GM21528 (cell line): ENCODE data around the gene TET2.

Experiments used
- ATAC-seq: cut with Tn5 transposase; IDR thresholded peaks from one replicate; pipeline ENCODE4 v1.9.1; 2021; ENCODE audit warnings: mild to moderate bottlenecking, moderate library complexity; ENCODE audit not compliant: unreplicated experiment, low FRiP score

TET2 gene

DNA sequence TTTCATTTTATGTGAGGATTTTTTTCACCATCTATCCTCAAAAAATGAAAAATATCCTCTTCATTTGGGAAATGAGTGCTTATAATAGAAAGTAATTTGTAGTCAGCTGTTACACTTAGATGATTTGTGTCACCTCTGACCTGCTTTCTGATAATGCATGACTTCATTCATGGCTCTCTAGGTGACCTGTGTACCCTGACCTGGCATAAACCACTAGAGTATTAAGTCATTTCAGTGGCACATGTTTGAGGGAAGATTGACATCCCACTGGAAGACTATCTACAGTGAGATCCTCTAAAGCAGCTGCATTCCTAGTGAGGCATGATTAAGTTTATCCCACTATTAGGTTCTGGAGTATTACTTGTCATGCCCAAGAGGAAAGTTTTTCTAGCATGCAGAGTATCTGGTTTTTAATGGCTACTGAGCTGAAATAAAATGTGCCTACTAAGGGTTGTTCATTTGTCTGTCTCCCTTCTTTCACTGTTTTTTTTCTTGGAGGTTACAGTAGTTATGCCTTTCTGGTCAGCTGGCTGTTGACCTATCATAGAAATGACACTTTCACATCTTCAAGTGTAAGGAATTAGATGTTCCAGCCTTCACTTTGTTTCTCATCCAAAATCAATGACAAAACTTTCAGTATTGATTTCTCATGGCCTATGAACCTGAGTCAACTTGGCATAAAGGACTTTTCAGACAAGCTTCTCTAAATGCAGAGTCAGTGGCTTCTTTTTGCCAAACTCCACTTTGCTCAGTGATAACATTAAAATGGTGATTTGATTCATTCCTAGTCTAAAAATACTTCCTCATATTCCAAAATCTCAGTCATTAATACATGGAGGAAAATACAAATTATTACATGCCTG lies 33.1 kb downstream of the TET2 start:
- no peak for ATAC-seq

DNA sequence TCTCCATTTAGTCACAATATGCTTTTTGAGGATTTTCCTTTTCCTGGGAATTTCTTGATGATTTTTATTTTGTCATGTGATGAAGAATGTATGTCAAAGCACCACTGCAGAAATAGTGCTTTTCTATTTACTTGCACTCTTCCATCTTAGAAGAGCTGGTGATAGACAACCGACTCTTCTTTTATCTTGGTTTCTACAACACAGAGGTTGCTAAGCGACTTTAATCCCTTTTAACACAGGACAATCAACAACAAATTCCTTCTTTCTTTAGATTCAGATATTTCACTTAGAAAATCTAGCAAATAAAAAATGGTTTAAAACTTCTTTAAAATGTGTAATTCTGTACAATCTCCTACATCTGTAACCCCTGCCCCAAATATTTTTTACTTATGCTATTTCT lies 34.6 kb downstream of the TET2 start:
- no peak for ATAC-seq

DNA sequence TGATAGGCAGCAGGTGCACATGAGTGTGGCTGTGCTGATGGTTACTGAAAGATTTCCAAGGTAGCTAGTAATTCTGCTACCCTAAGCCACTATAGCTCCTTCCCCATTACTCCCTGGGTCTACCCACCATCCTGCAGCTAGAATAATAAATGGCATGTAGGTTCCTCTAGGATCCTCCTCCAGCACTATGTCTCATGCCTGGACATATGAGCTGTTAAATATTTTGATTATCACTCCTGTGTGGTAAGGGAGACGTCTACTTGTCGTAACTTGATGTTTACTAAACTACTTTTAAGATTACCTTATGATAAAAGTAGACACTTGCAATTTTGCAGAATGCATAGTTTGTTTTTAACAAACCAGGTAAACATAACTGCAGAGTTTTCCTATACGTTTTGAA lies 35.5 kb downstream of the TET2 start:
- ATAC-seq: no peak

DNA sequence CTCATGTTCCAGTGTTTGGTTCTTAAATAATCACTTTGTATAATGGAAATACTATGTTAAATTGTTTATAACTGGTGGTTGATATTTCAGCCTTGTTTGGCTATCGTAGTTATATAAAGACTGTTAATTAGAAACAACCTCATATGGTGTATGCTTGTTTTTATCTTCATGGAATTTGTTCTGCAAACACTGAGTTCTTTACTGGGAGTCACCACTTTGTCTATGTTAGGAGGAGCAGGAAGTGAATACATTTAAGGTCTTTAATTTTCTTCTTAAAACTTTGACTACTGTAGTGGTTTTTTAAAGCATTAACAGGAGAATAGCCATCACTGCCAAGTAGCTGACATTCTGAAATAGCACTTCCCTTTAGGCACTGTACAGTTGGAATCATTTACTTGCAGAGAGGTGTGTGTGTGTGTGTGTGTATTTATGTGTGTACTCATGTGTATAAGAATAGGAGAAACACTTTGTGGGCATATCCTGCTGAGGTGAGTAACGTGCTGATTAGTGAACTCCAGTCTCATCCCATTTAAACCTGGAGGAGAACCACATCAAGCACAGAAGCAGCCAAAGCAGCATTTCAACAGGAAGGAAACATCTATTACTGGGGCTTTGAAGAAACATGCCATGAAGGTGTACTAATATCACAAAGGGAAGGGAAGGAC lies 37.8 kb downstream of the TET2 start:
- ATAC-seq: no peak

DNA sequence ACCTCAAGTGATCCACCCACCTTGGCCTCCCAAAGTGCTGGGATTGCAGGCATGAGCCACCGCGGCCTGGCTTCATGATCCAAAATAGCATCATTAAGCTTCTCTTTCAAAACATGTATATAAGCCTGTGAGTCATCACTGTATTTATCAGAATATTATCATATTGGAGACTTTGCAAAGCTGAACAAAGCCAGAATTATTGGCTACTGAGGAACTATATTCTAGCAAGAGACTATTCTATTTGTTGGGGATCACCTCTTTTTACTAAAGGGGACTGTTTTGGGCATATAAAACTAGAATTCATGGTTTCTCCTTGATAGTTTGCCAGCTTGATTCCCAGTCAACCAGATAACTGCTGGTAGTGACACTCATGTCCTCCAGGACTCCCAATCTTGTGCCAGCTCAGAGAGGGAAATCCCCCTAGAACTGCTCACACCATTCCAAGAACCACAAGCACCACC lies 40.1 kb downstream of the TET2 start:
- ATAC-seq: no peak

DNA sequence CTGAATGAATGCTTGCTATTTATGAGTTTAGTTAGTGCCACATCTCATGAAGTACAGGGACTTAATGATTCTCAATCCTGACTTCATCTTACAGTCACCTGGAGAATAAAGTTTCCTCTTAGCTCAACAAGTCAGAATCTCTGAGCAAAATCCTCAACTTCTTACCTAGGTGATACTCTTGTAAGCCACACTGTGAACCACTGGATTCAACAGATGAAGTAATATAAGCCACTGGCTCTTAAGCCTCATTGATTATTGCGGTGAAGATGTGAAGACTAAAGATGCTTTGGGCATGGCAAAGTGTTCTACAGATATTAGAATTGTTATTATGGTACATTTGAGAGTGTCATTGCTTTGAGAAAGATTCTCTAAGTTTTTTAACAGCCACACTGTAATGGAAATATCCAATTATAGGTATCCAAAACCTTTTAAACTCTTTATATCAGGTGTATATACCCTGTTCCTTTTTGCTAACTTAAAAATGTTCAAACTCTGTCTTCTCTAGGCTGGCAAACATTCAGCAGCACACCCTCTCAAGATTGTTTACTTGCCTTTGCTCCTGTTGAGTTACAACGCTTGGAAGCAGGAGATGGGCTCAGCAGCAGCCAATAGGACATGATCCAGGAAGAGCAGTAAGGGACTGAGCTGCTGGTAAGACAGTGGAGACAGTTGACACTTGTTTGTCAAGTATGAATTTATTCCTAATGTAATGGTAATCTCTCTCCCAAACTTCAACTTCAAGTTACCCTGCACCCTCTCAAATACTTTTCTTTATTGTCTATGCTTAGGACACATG lies 43.4 kb downstream of the TET2 start:
- no peak for ATAC-seq

DNA sequence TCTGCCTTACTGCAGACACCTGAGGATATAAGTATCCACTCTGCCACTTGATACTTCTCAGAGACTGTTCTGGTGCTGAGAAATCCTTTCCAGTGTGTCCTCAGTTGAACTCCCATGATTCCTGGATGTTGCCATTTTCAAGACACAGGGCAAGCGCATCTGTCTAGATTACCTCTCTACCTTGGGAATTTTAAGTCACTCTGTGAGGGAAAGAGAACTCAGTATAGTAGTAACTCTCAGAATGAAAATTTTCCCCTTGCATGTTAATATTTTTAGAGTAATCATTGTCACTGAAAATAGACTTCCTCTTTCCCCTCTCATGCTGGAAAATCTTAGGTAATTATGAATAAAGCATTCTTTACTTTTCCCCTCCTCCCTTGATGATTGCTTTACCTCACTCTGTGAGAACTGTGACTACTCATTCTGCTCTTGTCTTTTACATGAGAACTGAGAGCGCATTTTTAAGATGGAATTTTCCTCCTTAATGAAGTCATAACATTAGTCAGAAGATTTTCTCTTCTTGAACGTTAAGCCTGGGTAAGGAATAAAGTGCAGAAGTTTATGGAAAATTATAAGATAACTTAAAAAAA lies 45.0 kb downstream of the TET2 start:
- ATAC-seq: peak; percentile 48

DNA sequence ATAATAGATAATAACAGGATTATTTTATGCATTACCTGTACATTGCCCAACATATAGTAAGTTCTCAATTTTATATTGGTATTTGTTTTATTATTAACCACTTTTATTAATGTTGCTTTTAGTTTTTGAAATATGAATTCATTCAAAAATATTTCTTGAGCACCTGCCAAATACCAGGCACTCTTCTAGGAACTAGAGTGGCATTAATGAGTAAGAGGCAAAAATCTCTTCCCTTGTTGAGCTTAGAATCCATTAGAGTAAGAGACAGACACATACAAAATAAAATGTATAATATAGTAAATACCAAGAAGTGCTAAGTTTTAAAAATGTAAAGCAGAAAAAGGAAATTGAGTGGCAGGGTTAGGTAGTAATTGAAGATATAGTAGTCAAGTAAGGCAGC lies 45.8 kb downstream of the TET2 start:
- no peak for ATAC-seq

DNA sequence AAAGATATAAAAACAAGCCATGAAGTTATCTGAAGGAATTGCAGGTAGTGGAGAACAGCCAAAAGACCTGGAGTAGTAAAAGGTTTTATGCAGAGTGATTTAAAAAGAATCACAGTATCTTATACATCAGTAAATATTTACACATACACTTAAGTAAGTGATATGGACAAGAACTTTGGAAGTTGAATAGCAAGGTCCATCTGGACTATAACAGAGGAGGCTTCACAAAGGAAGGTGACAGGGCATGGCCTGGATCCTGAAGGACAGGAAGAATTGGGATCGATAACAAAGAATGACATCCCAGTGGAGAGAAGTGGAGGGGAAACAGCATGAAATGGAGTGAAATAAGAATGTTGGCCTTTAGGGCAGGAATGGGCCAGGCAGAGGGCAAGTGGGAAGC lies 46.2 kb downstream of the TET2 start:
- no peak for ATAC-seq

DNA sequence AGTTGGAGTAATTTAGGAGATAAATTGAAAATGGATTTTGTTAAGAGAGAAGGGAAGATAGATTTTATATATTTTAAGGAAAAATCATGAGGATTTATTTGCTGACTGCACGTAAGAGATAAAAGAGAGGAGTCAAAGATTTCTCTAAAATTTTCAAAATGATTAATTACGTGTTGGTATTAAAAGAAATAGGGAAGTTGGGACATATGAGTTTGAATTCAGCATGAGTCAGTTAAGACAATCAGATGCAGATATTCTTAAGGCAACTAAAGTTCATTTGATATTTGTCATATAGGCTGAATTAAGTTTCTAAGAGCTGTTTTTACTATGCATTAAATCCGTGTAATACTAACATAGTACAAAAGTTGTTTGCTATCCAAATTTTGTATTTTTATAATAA lies 46.9 kb downstream of the TET2 start:
- no peak for ATAC-seq

DNA sequence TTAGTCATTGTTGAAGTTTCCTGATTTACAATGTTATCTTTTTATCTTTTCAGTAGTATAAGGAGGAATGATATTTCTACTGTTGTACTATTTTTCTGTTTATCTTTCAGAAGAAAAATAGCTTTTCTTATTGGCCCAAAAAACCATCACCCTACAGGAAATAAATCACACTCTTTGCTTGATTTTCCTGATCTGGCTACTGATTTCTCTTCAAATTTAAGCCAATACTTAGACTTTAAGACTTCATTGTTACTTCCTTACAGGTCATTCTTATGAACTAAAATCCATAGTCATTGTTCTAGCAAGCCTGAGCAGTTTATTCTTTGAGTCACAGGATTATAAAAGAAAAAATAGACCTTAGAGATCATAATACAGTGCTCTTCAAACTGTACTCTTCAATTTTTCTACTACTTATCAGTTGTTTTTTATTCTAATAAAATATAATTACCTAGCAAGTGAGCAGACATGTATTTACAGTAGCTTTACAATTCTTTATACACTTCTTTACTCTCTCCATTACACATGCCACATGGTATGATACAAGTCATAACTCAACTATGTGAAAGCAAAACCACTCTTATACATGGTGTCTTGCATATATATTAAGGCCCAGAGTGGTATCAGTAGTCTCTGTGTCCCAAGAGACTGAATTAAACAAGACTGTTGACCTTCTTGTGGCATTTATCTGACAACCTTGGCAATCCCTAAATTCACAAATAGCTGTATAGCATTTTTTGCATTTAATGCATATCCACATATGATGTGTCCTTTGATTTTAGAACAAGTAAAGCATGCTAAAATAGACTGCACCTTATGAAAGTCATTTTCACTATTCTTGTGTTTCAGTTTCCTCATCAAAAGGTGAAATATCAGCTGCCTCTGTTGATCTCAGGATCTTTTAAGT lies 47.9 kb downstream of the TET2 start:
- ATAC-seq: peak; percentile 93

DNA sequence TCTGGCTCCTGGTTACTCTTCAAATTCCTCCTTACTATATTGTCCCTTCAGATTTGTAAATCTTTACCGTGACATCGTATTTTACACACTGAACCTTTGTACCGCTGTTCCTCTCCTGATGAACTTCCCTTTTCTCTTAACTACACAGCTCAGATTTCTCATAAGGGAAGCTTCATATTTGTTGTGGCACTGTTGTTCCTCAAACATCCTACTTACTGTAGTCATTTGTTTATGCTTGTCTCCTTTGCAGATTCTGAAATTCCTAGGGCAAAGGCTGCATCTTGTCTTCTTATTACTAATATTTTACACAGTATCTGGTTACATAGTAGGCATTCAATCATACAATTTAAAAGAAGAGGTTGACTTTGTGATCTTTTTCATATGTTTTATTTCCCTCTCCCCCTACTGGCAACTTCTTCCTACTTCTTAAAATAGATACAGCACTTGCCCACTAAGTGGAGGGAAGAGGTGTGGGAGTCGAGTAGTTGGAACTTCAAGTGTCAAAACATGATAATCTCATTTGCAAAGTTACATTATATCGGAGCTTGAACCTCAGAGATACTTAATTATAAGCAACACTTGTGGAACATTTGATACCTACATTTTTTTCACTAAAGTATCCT lies 50.0 kb downstream of the TET2 start:
- ATAC-seq: no peak

DNA sequence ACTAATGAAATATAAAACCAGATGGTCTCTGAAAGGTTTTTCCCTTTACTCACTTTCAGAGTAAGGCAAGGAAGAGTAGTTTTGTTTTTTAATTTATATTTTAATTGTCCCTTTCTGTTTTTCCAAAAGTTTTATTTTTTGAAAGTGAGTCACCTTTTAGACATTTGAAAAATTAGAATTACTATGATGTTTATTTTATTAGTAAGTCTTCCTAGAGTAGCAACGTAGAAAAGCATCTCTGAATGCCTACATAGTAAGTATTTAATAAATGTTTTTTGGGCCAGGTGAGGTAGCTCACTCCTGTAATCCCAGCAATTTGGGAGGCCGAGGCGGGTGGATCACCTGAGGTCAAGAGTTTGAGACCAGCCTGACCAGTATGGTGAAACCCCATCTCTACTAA lies 51.1 kb downstream of the TET2 start:
- ATAC-seq: no peak

DNA sequence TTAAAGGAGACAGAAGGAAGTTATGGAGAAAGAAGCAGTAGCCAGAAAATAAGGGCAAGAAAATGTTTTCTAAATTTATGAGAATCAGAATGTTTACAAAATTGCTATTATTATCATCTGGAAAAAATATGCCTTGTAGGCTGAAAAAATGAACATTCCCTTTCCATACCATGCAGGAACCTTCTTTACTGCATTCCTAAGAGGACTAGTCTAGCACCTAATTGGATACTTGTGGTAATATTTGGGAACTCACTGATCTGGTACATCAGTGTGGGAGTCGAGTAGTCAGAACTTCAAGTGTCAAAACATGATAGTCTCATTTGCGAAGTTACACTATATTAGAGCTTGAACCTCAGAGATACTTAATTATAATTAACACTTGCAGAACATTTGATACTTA lies 51.9 kb downstream of the TET2 start:
- no peak for ATAC-seq

DNA sequence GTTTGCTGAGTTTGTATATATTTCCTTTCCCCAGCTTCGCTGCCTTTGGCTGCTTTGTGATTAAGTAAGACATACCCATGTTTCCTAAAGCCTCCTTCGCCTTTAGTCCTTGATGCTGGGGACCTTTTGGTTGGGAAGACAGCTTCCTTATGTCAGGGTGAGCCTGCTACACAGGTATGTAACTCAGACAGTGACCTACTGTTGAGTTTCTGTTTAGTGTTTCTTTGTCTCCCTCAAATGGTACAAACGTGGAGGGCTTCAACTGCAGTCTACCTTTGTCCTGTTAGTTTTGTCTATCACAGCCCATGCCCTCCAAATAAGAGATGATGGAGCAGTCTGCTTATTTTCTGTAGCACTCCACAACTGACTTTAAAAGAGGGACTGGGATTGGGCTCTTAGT lies 59.5 kb downstream of the TET2 start:
- ATAC-seq: no peak

DNA sequence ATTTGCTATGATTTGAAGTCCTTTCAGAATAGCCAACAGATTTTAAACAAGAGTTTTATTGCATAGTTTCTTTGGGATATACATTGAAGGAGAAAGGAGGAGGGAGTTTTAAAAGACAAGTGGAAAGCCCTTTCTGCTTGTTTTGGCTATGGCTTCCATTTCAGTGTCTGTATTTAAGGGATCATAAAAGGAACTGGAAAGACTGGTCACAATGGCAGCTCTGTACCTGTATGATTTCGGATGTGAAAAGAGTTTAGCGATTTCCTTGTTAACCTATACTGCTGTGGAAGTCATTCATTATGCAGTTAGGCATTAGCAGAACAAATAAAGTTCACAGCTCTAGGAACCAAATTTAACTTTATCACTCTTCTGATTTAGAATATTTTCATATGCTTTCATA lies 60.7 kb downstream of the TET2 start:
- no peak for ATAC-seq

DNA sequence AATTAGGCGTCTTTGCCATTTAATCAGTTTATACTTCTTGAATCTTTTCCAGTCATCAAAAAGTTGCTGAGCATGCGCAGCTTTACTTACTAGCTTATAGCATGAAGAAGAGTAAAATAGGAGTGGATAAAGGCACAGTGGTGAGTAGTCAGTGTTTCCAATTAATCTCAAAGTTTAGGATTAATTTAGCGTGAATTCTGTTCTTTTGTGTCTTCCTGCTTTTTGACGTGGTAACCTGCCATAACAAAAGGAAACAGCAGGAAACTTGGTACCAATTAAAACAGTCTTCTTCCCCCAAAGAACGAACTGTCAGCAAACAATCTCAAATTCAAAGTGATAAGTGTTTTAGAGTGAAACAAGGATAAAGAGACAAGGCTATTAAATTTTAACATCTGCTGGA lies 61.9 kb downstream of the TET2 start:
- no peak for ATAC-seq

DNA sequence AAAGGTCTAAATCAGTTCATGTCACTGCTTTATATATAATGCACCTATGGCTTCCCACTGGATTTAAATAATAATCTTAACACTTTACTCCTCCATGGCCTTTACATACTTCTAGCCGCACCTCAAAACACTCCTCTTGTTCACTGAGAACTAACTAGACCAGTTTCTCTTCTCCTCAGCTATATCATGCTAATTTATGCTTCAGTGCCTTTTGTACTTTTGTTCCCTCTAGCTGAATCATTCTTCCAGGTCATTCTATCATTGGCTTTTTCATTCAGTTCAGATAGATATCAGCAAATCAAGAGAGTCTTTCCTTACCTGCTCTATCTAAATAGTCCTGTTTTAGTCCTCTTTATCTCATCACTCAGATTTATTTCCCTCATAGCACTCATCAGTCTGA lies 64.2 kb downstream of the TET2 start:
- ATAC-seq: no peak

DNA sequence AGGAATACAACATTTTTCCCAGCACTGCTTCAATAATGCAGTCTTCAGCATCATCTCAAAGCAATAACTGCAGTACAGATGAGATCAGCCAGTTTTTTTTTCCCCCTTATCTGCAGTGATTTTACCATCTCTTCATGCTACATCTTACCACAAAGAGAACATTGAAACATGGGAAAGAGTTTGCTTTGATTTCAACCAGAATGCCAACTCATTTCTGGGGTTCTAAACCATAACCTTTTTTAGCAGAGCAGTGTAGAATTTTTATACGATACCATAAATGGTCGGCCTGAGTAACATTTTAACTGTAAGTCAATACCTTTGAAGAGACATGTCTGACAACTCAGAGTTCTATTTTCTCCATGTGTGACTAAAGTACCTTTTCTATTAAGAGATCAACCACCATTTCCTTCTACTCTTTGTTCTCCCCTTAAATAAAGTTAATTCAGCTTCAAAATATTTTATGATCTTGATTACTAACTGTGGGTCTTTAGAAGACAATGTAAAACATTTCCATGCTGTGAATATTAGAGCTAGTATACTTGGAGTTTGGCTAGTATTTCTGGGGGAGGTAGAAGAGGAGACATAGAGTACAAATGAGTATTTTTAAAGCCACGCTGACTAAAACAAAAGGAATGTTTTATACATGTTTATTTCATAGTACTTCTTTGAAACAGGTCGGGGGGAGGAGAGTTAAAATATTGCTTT lies 69.1 kb downstream of the TET2 start:
- ATAC-seq: peak; percentile 66
